GM18858 (cell line): ENCODE results near the gene KLK15.

Experiments
- ATAC-seq: cut with Tn5 transposase; IDR thresholded peaks from one replicate; pipeline ENCODE4 v1.9.1; 2021; ENCODE audit not compliant: unreplicated experiment

KLK15 gene

GRCh38 chr19:50843701-50844221 lies 10.4 kb upstream of the KLK15 start:
- ATAC-seq, result no peak

GRCh38 chr19:50843205-50843604 lies 9.8 kb upstream of the KLK15 start:
- ATAC-seq, result no peak

GRCh38 chr19:50842130-50842529 lies 8.8 kb upstream of the KLK15 start:
- no peak for ATAC-seq

GRCh38 chr19:50839712-50840655 lies 6.6 kb upstream of the KLK15 start:
- ATAC-seq, result no peak

DNA sequence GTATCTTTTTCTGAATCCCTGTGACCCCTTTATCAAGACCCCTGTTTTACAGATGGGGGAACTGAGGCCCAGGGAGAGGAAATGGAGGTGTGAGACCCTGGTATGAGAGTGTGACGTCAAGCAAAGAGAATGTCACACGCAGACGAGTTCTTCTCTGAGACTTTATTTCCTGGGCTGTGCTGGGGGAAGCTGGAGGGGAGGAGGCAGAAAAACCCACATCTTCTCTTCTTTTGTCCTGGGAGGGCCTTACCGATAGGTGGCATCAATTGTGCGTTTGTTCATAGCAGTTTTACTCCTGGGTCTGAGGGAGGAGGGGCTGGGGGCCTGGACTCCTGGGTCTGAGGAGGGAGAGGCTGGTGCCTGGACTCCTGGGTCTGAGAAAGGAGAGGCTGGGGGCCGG lies 4.9 kb upstream of the KLK15 start:
- ATAC-seq, result no peak

GRCh38 chr19:50837300-50837699 lies 3.9 kb upstream of the KLK15 start:
- no peak for ATAC-seq

DNA sequence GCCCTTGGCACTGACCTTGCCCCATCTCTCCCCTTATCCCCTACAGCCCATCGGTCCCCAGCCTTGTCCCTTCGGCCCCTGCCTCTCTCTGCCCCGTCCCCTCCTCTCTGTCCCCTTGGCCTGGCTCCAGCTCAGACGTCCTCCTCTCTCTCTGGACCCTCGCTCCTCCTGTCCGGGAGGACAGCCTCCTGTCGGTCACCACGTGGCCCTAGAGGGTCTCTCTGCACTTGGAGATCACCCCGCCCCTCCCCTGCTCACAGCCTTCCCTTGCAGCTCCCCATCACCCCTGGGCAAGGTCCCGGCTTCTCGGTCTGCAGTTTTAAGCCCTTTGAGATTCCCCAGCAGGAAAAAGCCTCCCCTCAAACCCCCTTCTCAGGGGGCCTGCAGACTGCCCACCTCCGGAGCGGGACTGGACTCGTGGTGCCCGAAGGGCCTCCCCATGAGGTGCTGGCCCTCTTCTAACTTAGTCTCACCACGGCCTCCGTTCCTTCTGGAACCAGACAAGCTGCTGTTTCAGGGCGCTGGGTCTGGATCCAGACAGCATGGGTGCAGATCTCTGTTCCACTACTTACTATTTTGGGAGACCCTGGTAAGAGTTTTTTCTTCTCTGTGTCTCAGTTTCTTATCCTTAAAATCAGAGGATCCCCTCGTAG lies 3.3 kb upstream of the KLK15 start:
- ATAC-seq, result no peak

DNA sequence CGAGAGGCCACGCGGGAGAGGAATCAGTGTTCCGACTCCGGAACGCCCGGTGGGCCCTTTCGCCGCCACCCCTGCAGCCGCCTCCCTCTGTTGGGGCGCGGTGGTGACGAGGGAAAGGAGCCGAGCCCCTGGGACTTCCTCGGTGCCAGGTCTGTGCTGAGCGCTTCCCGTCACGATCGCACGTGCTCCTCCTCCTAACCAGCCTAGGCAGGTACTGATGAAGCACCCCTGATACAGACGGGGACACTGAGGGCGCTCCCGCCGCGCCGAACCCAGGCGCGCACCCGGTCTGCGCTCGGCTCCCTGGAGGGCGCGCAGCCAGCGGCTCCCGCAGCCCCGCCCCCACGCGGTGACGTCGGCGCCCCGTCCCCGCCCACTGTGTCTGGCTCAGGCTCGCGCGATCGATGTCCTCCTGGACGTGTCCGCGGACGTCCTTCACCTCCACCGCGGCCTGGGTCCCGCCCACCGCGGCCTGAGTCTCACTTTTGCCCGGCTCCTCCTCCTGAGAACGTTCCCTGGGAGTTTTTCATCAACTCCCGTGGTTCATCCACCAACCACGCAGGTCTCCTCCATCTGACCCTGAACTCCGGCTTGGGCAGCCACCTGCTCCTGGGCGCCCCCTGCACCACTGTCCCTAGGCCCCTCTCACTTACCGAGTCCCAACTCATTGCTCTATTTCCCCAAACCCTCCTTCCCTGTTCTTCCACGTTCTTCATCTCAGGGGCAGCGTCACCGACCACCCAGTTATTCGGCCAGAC lies 2.6 kb upstream of the KLK15 start:
- ATAC-seq, result no peak

GRCh38 chr19:50835103-50835784 lies 1.9 kb upstream of the KLK15 start:
- ATAC-seq, result no peak

DNA sequence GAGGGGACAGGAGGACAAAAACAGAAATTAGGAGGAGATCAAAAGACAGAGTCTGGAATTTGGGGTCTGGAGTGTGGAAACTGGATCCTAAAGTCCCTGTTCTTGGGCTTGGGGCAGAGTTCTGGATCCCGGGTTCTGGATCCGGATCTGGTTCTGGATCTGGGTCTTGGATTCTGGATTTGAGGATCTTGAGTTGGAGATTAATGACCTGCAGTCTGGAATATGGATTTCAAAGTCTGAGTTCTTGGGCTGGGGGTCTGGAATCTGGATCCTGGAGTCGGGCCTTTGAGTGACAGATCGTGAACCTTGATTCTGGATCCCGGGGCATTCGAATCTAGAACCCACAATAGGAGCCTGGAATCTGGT lies 411 bp upstream of the KLK15 start:
- no peak for ATAC-seq

GRCh38 chr19:50832666-50833065 lies 708 bp downstream of the KLK15 start:
- no peak for ATAC-seq

DNA sequence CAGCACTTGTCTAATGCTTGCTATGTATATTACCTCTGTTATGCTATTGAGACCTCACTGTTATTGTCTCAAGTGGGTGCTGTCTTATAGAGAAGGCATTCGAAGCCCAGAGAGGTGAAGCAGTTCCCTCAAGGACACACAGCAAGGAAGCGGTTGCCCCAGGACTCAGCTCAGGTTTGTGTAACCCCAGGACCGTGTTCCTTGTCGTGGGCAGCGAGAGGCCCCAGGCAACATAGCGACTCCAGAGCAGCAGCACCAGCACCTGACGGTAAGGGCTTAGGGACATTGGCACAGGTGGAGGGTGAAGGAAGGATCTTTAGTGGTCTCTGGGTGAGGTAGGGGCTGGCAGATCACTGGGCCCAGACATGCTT lies 2.4 kb downstream of the KLK15 start:
- ATAC-seq, result no peak

- ATAC-seq, result no peak
These were observed 2.9 kb downstream of the KLK15 start for GRCh38 chr19:50830266-50831025.

DNA sequence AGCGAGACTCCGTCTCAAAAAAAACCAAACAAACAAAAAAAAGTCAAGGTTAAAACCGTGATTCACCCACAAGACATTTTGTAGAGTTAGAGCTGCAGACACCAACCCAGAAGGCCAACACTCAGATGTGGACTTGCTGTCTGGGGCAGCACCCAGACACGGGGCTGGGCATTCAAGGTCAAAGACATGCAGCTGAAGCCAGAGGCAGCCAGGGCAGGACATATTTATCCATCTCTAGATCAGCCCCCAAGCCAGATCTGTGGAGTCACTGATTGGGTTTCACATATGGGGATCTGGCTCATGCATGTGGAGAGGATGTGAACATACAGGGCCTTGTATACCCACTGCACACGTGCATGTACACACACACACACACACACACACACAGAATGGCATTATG lies 3.6 kb downstream of the KLK15 start:
- no peak for ATAC-seq

DNA sequence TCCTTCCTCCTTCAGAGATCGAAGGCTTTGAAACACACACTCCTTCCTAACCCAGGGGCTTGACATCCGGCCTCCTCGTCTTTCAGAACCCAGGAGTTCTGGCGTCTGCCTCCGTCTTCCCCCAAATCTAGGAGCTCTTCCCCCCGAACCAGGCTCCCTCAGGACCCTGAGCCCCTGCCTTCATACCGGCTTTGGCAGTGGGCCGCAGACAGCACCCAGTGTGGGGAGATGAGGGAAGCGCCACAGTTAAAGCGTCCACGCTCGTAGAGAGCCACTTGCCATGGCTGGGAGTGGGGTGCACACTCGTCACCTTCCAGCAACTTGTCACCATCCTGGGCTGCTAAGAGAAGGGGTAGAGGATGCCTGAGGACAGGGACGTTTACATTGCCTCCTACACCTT lies 5.9 kb downstream of the KLK15 start:
- ATAC-seq, result no peak

DNA sequence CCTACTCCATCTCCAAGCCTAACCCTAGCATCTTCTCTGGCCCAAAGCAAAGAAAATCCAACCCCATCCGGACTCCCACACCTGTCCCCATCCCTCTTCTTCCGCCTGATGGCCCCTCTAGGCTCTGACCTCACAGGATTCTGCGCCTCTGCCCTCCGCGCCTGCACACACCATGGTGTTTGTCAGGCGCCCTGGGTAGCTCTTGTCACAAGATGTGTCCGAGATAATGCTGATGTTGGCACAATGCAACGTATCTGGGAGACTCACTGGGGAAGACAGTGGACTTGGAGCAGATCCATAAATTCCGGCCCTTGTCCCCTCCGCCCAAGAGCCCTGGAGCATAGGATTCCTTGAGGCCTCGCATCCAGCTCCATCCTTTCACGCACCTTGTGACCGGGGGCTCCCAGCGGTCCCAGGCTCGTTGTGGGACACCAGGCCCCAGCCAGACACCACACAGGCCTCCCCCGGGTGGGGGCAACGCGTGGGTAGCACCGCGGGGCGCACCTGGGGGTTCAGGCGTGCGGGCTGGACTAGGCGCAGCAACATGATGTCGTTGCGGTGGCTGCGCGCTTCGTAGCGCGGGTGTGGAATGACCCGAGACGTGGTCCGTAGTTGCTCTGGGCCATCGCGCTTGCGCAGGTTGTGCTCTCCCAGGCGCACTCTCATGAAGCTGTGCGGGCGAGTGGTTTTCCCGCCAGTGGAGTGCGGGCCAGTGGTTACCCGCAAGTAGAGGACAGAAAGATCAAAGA lies 6.7 kb downstream of the KLK15 start:
- no peak for ATAC-seq

- ATAC-seq, result no peak
These were observed 9.9 kb downstream of the KLK15 start, which contains the start of gene KLK1 for GRCh38 chr19:50823389-50824042. Gene KLK1, minus strand, starts transcription at chr19:50823787. Its CDS starts 39 bp downstream, at chr19:50823748.

- no peak for ATAC-seq
These were observed 10.6 kb downstream of the KLK15 start for GRCh38 chr19:50822661-50823208.

- ATAC-seq, result no peak
These were observed 11.8 kb downstream of the KLK15 start for GRCh38 chr19:50821622-50822021.
